Fibroblast of skin of left biceps (primary cell): ENCODE data around the gene ALB.
A peak's percentile ranks its signal among the peaks of the same experiment; 100 is the strongest.

Experiments used
- DNase-seq, 2 experiments: peaks; one replicate each; pipeline ENCODE4 v3.0.0-alpha.2; 2013; ENCODE audit warnings: low read depth in 2 of 2

The ALB gene

GRCh38 chr4:73450398-73451004 is 46.4 kb downstream of the ALB start:
- DNase-seq, result peak; percentile 63 to 65

DNA sequence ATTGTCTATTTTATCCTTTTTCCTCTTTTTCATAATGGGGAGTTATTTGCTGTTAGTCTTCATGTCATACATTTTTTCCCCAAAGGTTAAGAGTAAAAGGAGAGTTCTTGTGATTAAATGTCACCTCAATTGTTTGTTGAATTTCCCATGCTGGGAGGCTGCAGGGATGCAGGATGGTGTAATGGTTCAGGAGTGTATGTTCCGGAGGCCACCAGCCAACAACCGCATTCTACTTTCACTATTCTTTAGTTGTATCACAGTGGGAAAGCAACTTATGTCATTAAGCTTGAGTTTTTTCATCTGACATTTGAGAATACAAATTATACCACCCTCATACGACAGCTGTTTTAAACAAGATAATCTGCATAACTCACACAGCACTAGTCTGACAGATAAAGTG is 47.3 kb downstream of the ALB start:
- no peak for DNase-seq

GRCh38 chr4:73451981-73452747 is 48.1 kb downstream of the ALB start:
- no peak for DNase-seq

DNA sequence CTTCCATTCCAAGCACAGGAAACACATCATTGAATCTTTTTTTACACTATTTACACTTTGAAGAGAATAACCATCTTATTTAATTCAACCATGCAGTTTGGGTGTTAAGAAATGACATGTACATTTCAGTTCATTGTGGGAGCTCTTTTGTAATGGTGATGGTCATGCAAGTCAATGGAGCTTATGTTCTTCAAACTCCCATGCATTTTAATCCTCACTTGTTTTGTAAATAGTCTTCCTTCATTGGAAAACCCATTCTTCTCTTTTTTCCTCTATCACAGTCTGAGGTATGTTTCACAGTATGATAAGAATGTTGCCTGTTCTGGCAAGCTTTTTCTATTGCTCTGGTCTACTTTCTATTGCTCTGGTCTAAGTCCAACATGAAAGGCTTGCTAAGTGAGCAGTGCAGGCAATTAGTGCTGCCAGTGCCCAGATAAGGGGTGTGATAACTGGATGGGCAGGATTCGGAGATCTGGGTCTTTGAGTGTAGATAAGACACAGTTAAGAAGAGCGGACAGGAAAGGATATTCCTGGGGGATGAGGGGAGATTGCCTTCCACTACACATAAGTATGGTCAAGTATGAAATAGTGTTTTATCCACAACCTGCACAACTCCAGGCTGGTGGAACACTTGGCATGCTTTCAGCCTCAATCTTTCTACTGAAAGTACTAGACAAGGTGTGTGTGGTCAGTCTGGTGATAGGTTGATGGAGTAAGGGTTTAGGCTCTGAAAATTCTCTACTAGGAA is 49.0 kb downstream of the ALB start:
- DNase-seq, result no peak

DNA sequence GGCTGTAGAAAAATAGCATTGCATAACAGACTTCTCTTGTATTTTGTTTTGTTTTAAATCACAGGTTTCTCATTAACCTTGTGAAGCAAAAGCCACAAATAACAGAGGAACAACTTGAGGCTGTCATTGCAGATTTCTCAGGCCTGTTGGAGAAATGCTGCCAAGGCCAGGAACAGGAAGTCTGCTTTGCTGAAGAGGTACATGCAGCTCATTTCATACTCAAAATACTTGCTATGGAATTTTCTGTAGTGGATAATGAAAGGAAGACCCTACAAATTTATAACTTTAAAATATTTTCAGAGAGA is 49.6 kb downstream of the ALB start:
- no peak for DNase-seq

GRCh38 chr4:73454920-73455319 is 50.8 kb downstream of the ALB start:
- DNase-seq, result no peak

- no peak for DNase-seq
Measured at GRCh38 chr4:73456177-73457022, 52.3 kb downstream of the ALB start.

DNA sequence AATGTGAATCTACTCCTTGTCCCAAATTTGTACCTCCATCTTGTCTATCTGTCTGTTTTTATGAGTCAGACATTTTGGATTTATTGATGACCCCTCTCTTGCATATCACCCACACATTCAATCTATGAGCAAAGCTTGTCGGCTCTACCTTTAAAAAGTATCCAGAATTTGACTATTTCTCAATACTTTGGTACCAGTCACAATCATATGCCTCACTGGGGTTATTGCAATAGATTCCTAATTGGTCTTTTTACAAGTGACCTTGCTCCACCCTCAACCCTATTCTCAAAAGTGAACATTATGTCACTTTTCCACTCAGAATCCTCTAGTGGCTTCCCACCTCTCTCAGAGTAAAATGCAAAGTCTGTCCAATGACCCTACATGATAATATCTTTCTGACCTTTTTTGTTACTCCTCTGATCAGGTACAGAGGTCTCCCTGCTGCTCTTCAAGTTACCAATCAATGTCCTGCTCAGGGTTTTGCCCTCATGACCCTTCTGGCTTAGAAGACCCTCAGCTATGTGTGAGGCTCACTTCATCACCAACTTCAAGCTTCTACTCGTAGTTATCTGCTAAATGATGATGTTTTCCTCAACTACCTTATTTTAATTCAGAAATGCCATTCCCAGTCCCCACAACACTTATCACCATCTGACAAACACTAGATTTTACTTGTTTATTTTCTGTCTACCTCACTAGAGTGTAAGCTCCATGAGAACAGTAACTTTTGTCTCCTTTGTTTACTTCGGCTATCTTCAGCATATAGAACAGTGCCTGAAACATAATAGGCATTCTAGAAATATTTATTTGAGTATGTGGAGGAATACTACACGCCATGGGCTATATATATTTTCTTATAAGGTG is 54.3 kb downstream of the ALB start:
- DNase-seq, result no peak

DNA sequence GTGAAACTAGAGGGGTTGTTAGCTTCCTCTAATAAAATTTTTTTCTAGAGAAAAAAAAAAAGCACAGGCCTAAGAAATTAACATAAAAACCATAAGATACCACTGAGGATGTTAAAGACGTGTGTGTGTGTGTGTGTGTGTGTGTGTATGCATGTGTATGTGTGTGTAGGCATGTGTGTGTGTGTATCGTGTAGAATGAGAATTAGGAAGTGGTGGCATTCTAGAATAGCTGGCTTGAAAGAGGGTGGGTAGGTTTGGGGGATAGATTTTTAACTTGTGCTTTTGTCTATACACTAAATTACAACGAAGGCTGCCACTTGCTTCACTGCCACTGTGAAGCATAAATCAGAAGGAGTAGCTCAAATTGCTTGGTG is 54.9 kb downstream of the ALB start:
- DNase-seq, result no peak

DNA sequence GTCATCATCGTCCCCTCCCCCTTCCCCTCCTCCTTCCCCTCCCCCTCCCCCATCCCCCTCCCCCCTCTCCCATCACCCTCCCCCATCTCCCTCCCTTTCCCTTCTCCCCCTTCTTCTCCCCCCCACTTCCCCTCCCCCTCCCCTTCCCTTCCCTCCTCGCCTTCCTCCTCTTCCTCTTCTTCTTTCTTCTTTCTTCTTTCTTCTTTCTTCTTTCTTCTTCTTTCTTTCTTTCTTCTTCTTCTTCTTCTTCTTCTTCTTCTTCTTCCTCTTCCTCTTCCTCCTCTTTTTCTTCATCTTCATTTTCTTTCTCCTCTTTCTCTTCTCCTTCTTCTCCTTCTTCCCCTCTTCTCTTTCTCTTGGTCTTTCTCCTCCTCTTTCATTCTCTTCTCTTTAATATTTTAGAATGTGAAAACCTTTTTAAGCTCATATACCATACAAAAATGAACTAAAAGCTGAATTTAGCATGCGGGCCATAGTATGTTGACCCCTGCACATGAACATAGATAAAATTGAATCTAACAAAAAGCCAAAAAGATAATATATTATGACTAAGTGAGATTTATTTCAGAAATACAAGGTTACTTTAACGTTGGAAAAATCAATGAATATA is 56.9 kb downstream of the ALB start:
- DNase-seq, result no peak

GRCh38 chr4:73468170-73468569 is 64.1 kb downstream of the ALB start:
- no peak for DNase-seq

- DNase-seq, result no peak
Measured at GRCh38 chr4:73470728-73471127, 66.6 kb downstream of the ALB start.
